ENCODE results near the gene WSB1. TPM values are rescaled to one million over a fixed set of nuclear protein-coding genes. Genes with fewer than 3 reads are reported as not detected.

The WSB1 gene
- total and polyA plus RNA-seq, 4 donors = 26.6 to 86.2 (median 45.8) TPM

- no peaks in the 10 kb centered on the region for H3K36me3 ChIP-seq (ENCODE audit: control insufficient read depth in 4 of 4, insufficient read depth in 3 of 4, low read depth in 1 of 4, low read length in 3 of 4)
- H3K4me3 ChIP-seq (ENCODE audit: low read depth in 1 of 3, low read length in 3 of 3) = peak overlapping the region; percentile 62 to 91 (median 90)
- H3K4me1 ChIP-seq (ENCODE audit: control insufficient read depth in 4 of 4, insufficient read depth in 4 of 4, low read length in 3 of 4) = peaks cover 2 to 11% (median 3%) of the 10 kb centered on the region in 4 donors
- peak overlapping the region; percentile 99 to 100 for H3K27ac ChIP-seq (ENCODE audit: low read depth in 1 of 2, low read length in 2 of 2)
- no peaks in the 10 kb centered on the region for H3K27me3 ChIP-seq (ENCODE audit: control insufficient read depth in 4 of 4, insufficient read depth in 4 of 4, low read length in 3 of 4)
- TF ChIP-seq ATF3 (IDR thresholded peaks at IDR 0.05) (no peak), GABPA (IDR thresholded peaks at IDR 0.05 in 1 of 2, conservative IDR thresholded peaks at IDR 0.05 in 1 of 2) (no peak), YY1 (IDR thresholded peaks at IDR 0.05) (no peak), FOXA1 (IDR thresholded peaks at IDR 0.05) (no peak), HNF4A (conservative IDR thresholded peaks at IDR 0.05) (no peak), FOXA2 (IDR thresholded peaks at IDR 0.05) (no peak), HNF4G (IDR thresholded peaks at IDR 0.05) (no peak), TAF1 (conservative IDR thresholded peaks at IDR 0.05) (no peak), SP1 (IDR thresholded peaks at IDR 0.05) (no peak), EGR1 (IDR thresholded peaks at IDR 0.05; ENCODE audit: low read depth in 2 of 2) (no peak), MAX (IDR thresholded peaks at IDR 0.05) (no peak), RAD21 (IDR thresholded peaks at IDR 0.05) (no peak)
- TF ChIP-seq, protein P1, sequence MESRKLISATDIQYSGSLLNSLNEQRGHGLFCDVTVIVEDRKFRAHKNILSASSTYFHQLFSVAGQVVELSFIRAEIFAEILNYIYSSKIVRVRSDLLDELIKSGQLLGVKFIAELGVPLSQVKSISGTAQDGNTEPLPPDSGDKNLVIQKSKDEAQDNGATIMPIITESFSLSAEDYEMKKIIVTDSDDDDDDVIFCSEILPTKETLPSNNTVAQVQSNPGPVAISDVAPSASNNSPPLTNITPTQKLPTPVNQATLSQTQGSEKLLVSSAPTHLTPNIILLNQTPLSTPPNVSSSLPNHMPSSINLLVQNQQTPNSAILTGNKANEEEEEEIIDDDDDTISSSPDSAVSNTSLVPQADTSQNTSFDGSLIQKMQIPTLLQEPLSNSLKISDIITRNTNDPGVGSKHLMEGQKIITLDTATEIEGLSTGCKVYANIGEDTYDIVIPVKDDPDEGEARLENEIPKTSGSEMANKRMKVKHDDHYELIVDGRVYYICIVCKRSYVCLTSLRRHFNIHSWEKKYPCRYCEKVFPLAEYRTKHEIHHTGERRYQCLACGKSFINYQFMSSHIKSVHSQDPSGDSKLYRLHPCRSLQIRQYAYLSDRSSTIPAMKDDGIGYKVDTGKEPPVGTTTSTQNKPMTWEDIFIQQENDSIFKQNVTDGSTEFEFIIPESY (IDR thresholded peaks at IDR 0.05) = no peak
- TF ChIP-seq, protein P2, sequence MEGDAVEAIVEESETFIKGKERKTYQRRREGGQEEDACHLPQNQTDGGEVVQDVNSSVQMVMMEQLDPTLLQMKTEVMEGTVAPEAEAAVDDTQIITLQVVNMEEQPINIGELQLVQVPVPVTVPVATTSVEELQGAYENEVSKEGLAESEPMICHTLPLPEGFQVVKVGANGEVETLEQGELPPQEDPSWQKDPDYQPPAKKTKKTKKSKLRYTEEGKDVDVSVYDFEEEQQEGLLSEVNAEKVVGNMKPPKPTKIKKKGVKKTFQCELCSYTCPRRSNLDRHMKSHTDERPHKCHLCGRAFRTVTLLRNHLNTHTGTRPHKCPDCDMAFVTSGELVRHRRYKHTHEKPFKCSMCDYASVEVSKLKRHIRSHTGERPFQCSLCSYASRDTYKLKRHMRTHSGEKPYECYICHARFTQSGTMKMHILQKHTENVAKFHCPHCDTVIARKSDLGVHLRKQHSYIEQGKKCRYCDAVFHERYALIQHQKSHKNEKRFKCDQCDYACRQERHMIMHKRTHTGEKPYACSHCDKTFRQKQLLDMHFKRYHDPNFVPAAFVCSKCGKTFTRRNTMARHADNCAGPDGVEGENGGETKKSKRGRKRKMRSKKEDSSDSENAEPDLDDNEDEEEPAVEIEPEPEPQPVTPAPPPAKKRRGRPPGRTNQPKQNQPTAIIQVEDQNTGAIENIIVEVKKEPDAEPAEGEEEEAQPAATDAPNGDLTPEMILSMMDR (IDR thresholded peaks at IDR 0.05; ENCODE audit: low read depth, low read length, missing input control) = no peak
- TF ChIP-seq, protein P3, sequence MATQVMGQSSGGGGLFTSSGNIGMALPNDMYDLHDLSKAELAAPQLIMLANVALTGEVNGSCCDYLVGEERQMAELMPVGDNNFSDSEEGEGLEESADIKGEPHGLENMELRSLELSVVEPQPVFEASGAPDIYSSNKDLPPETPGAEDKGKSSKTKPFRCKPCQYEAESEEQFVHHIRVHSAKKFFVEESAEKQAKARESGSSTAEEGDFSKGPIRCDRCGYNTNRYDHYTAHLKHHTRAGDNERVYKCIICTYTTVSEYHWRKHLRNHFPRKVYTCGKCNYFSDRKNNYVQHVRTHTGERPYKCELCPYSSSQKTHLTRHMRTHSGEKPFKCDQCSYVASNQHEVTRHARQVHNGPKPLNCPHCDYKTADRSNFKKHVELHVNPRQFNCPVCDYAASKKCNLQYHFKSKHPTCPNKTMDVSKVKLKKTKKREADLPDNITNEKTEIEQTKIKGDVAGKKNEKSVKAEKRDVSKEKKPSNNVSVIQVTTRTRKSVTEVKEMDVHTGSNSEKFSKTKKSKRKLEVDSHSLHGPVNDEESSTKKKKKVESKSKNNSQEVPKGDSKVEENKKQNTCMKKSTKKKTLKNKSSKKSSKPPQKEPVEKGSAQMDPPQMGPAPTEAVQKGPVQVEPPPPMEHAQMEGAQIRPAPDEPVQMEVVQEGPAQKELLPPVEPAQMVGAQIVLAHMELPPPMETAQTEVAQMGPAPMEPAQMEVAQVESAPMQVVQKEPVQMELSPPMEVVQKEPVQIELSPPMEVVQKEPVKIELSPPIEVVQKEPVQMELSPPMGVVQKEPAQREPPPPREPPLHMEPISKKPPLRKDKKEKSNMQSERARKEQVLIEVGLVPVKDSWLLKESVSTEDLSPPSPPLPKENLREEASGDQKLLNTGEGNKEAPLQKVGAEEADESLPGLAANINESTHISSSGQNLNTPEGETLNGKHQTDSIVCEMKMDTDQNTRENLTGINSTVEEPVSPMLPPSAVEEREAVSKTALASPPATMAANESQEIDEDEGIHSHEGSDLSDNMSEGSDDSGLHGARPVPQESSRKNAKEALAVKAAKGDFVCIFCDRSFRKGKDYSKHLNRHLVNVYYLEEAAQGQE (IDR thresholded peaks at IDR 0.05) = no peak
- no peak for DNase-seq (ENCODE audit: low spot score)
- no peaks in the 10 kb centered on the region for H3K9me3 ChIP-seq (ENCODE audit: control insufficient read depth in 4 of 4, low read length in 3 of 4)
- WGBS = 46% methylated on average over 10 of the region's 10 CpGs
- H3K9ac ChIP-seq (ENCODE audit: low read depth in 1 of 2, low read length in 2 of 2) = peak overlapping the region; percentile 92 to 95
These were observed 2.0 kb downstream of the WSB1 start for GRCh38 chr17:27295945-27296344.

GRCh38 chr17:27296428-27296979 lies 2.6 kb downstream of the WSB1 start:
- H3K36me3 ChIP-seq (ENCODE audit: control insufficient read depth in 4 of 4, insufficient read depth in 3 of 4, low read depth in 1 of 4, low read length in 3 of 4) = no peaks in the 10 kb centered on the region
- TF ChIP-seq, protein P3 (IDR thresholded peaks at IDR 0.05) = no peak
- TF ChIP-seq, protein P2 (IDR thresholded peaks at IDR 0.05; ENCODE audit: low read depth, low read length, missing input control) = no peak
- TF ChIP-seq JUND (IDR thresholded peaks at IDR 0.05) (no peak), EGR1 (IDR thresholded peaks at IDR 0.05; ENCODE audit: low read depth in 2 of 2) (no peak), FOXA1 (IDR thresholded peaks at IDR 0.05) (no peak), HNF4G (IDR thresholded peaks at IDR 0.05) (no peak), SP1 (IDR thresholded peaks at IDR 0.05) (no peak)
- peak overlapping the region in 1 of 2 donors; percentile 92 for H3K9ac ChIP-seq (ENCODE audit: low read depth in 1 of 2, low read length in 2 of 2)
- no peak for DNase-seq (ENCODE audit: low spot score)
- H3K27me3 ChIP-seq (ENCODE audit: control insufficient read depth in 4 of 4, insufficient read depth in 4 of 4, low read length in 3 of 4) = no peaks in the 10 kb centered on the region
- H3K9me3 ChIP-seq (ENCODE audit: control insufficient read depth in 4 of 4, low read length in 3 of 4) = no peaks in the 10 kb centered on the region
- H3K4me3 ChIP-seq (ENCODE audit: low read depth in 1 of 3, low read length in 3 of 3) = peak overlapping the region in 1 of 3 donors; percentile 62
- 61% methylated on average over 2 of the region's 2 CpGs for WGBS
- H3K4me1 ChIP-seq (ENCODE audit: control insufficient read depth in 4 of 4, insufficient read depth in 4 of 4, low read length in 3 of 4) = peaks cover 2 to 11% (median 3%) of the 10 kb centered on the region in 4 donors
- H3K27ac ChIP-seq (ENCODE audit: low read depth in 1 of 2, low read length in 2 of 2) = no peak overlapping the region

All from liver (tissue), 9 donors.